Tibial nerve (tissue), 4 donors: ENCODE data around the gene ZNF827. TPM values are rescaled to one million over a fixed set of nuclear protein-coding genes. Genes with fewer than 3 reads are reported as not detected.

ENCODE experiments used
- DNase-seq, 2 donors: peaks; one replicate each; pipeline ENCODE4 v3.0.0-alpha.2; 2019; ENCODE audit warnings: low spot score in 2 of 2
- H3K27ac ChIP-seq, 4 donors: fragments of 200-600 bp; sonication (generic) in 3 of 4; one replicate each; pipeline ENCODE4 v1.5.1; 2017 to 2019; ENCODE audit warnings: mild to moderate bottlenecking in 1 of 4
- H3K27me3 ChIP-seq, 2 donors: fragments of 200-600 bp; sonication (generic) in 1 of 2; one replicate each; pipeline versions ENCODE4 v1.5.1 to v1.6.0; 2017 to 2019
- H3K36me3 ChIP-seq, 3 donors: fragments of 200-600 bp; sonication (generic); one replicate each; pipeline ENCODE4 v1.5.1; 2018 to 2019
- H3K4me1 ChIP-seq, 4 donors: fragments of 200-600 bp; sonication (generic) in 3 of 4; one replicate each; pipeline ENCODE4 v1.5.1; 2017 to 2019
- H3K4me3 ChIP-seq, 4 donors: fragments of 200-600 bp; sonication (generic) in 3 of 4; one replicate each; pipeline ENCODE4 v1.5.1; 2017 to 2019; ENCODE audit warnings: mild to moderate bottlenecking in 1 of 4, moderate library complexity in 1 of 4
- H3K9me3 ChIP-seq, 4 donors: fragments of 200-600 bp; sonication (generic) in 3 of 4; one replicate each; pipeline ENCODE4 v1.5.1; 2017 to 2019
- CTCF ChIP-seq, 5 experiments: fragments of 200-600 bp in 3 of 5; fragments of 450-650 bp in 2 of 5; sonication (generic) in 3 of 5; IDR thresholded peaks; one replicate each; pipeline ENCODE4 v1.5.1; 2016 to 2019; ENCODE audit warnings: antibody characterized with exemption in 5 of 5, mild to moderate bottlenecking in 3 of 5, moderate library complexity in 2 of 5
- EP300 ChIP-seq, 2 donors: sonication (generic); formaldehyde crosslinking; IDR thresholded peaks; one replicate each; pipeline ENCODE4 v1.6.1; 2017; ENCODE audit warnings: antibody characterized with exemption in 2 of 2, mild to moderate bottlenecking in 1 of 2
- POLR2A ChIP-seq, 2 donors: fragments of 450-650 bp; IDR thresholded peaks; one replicate each; pipeline ENCODE4 v1.6.1; 2017; ENCODE audit warnings: antibody characterized with exemption in 2 of 2, mild to moderate bottlenecking in 2 of 2, moderate library complexity in 2 of 2
- WGBS, 2 donors: methylation state at CpG; one replicate each; pipeline ENCODE4 v1.1.5; 2018; 5-methylcytosine and 5-hydroxymethylcytosine counted together
- total RNA-seq, 4 donors: library from RNA; depleted of rRNA; stranded (reverse); fragments of >200 nt; gene quantifications; one replicate each; pipeline ENCODE4 v1.1.0, GENCODE V29; 2016

Gene ZNF827
- total RNA-seq, 4 donors from 2014 or later = 3.7 to 10.0 (median 6.4) TPM

GRCh38 chr4:145823743-145824142 is 114.9 kb downstream of the ZNF827 start:
- Histone ChIP-seq H3K27me3 (no peaks in the 10 kb centered on the region), H3K9me3 (no peaks in the 10 kb centered on the region), H3K36me3 (peaks cover 0 to 5% (median 0%) of the 10 kb centered on the region in 3 donors), H3K4me3 (no peak overlapping the region), H3K27ac (no peak overlapping the region), H3K4me1 (no peaks in the 10 kb centered on the region)
- TF ChIP-seq EP300 (IDR thresholded peaks at IDR 0.05) (no peak), CTCF (IDR thresholded peaks at IDR 0.05) (no peak), POLR2A (IDR thresholded peaks at IDR 0.05) (no peak)
- no peak for DNase-seq
- WGBS, 2 donors = 72 to 74% methylated on average over 4 of the region's 4 CpGs

DNA sequence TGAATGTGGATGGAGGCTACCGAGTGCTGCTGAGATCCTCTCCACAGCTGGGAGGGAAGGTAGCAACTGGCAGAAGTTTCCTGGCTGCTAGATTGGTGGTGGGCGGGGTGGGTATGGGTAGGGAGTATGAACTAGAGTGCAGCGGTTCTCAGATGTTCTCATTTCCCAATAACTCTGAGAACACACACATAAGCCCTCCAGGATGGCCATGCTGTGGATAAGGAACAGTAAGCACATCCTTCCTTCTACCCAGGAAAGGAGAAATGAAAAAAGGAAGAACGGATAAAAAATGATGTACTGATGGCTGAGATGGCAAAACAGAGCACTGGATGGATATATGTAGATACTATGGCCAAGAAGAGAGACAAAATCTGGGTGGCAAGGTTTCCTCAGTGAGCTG is 116.0 kb downstream of the ZNF827 start:
- TF ChIP-seq CTCF (IDR thresholded peaks at IDR 0.05) = no peak
- TF ChIP-seq POLR2A (IDR thresholded peaks at IDR 0.05) = no peak
- no peak for TF ChIP-seq EP300 (IDR thresholded peaks at IDR 0.05)
- Histone ChIP-seq H3K4me3 (no peak overlapping the region), H3K27ac (no peak overlapping the region), H3K27me3 (no peaks in the 10 kb centered on the region), H3K36me3 (peaks cover 0 to 5% (median 0%) of the 10 kb centered on the region in 3 donors), H3K9me3 (no peaks in the 10 kb centered on the region), H3K4me1 (no peaks in the 10 kb centered on the region)
- 90 to 91% methylated on average over 4 of the region's 4 CpGs for WGBS, 2 donors
- DNase-seq = no peak

- TF ChIP-seq EP300 (IDR thresholded peaks at IDR 0.05) (no peak), CTCF (IDR thresholded peaks at IDR 0.05) (no peak), POLR2A (IDR thresholded peaks at IDR 0.05) (no peak)
- no peaks in the 10 kb centered on the region for H3K9me3 ChIP-seq
- DNase-seq = no peak
- H3K4me3 ChIP-seq = no peak overlapping the region
- no peaks in the 10 kb centered on the region for H3K27me3 ChIP-seq
- no peak overlapping the region for H3K27ac ChIP-seq
- H3K36me3 ChIP-seq = peaks cover 0 to 5% (median 0%) of the 10 kb centered on the region in 3 donors
- H3K4me1 ChIP-seq = no peaks in the 10 kb centered on the region
- 75 to 78% methylated on average over 3 of the region's 3 CpGs for WGBS, 2 donors
Measured at GRCh38 chr4:145822181-145822580, 116.4 kb downstream of the ZNF827 start.

GRCh38 chr4:145821766-145822165 is 116.9 kb downstream of the ZNF827 start:
- Histone ChIP-seq H3K36me3 (peaks cover 0 to 5% (median 0%) of the 10 kb centered on the region in 3 donors), H3K27ac (no peak overlapping the region), H3K27me3 (no peaks in the 10 kb centered on the region), H3K9me3 (no peaks in the 10 kb centered on the region), H3K4me1 (no peaks in the 10 kb centered on the region), H3K4me3 (no peak overlapping the region)
- TF ChIP-seq CTCF (IDR thresholded peaks at IDR 0.05) = no peak
- no peak for TF ChIP-seq POLR2A (IDR thresholded peaks at IDR 0.05)
- TF ChIP-seq EP300 (IDR thresholded peaks at IDR 0.05) = no peak
- whole genome bisulfite sequencing, 2 donors = 80% methylated on average over 4 of the region's 4 CpGs
- DNase-seq = no peak

DNA sequence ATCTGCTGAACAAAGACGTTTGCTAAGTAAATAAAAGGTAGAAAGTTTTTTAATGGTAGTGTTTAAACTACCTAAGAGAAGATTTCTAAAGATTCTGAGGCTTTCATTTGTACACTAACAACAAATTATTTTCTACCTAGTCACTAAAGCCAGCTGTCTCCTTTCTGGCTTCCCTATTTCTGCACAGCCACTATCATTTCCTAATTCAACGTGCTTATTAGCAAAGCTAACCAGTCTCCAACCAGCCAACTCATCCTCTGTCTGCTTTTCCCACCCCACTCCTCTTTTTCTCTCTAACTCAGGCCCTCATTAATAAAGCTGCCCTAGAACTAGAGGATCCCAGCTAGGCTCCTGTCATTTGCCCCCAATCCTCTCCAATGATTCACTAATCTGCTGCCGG is 118.2 kb downstream of the ZNF827 start:
- H3K4me1 ChIP-seq = no peaks in the 10 kb centered on the region
- no peak overlapping the region for H3K4me3 ChIP-seq
- no peak for TF ChIP-seq POLR2A (IDR thresholded peaks at IDR 0.05)
- TF ChIP-seq CTCF (IDR thresholded peaks at IDR 0.05) = no peak
- no peak for TF ChIP-seq EP300 (IDR thresholded peaks at IDR 0.05)
- H3K27ac ChIP-seq = no peak overlapping the region
- DNase-seq = no peak
- H3K36me3 ChIP-seq = peaks cover 0 to 4% (median 0%) of the 10 kb centered on the region in 3 donors
- WGBS, 2 donors = 73 to 76% methylated on average over 3 of the region's 3 CpGs
- no peaks in the 10 kb centered on the region for H3K27me3 ChIP-seq
- no peaks in the 10 kb centered on the region for H3K9me3 ChIP-seq
